Skeletal muscle cell (primary cell): ENCODE results near the gene PPARG.
"Not testable (repeated sequence)": the region's sequence is repeated elsewhere in the genome, so short reads cannot be mapped to it uniquely, and the experiment has no call there.

Experiments used
- DNase-seq: peaks from one replicate; pipeline ENCODE4 v3.0.0-alpha.2; 2010; ENCODE audit warnings: low read depth
- H3K4me3 ChIP-seq: 2 replicates; pipeline ENCODE4 v1.5.1; 2011; ENCODE audit warnings: low read depth, mild to moderate bottlenecking, control low read depth, low read length, moderate library complexity

The PPARG gene

DNA sequence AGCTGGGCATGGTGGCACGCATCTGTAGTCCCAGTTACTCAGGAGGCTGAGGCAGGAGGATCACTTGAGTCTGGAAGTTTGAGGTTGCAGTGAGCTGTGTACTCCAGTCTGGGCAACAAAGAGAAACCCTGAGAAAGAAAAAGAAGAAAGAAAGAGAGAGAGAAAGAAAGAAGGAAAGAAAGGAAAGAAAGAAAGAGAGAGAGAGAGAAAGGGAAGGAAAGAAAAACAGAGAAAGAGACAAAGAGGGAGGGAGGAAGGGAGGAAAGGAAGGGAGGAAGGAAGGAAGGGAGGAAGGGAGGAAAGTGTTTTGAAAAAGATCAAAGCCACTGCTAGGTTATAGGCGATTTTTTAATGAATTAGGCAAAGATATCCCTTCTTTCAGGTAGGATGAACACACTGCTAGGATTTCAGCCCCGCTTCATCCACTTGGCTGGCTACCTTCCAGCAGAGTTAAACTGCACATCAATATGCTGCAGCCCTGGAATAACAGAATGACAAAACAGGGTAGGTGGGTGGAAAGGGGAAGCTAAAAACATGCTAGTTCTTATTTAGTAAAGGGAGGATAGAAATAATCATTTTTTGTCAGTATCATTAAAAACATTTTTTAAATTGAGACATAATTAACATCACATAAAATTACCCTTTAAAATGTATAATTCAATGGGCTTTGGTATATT lies 12.8 kb upstream of the PPARG start:
- no peak overlapping the region for H3K4me3 ChIP-seq
- DNase-seq: no peak

DNA sequence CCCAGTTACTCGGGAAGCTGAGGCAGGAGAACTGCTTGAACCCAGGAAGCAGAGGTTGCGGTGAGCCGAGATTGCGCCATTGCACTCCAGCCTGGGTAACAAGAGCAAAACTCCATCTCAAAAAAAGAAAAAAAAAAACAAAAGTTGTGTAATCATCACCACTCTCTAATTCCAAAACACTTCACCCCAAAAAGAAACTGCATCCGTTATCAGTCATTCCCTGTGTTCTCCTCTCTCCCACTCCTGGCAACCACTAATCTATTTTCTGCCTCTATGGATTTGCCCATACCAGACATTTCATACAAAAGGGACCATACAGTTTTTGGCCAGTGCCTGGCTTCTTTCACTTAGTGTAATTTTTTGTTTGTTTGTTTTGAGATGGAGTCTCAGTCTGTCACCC lies 12.0 kb upstream of the PPARG start:
- DNase-seq, H3K4me3 ChIP-seq: not testable (repeated sequence)

DNA sequence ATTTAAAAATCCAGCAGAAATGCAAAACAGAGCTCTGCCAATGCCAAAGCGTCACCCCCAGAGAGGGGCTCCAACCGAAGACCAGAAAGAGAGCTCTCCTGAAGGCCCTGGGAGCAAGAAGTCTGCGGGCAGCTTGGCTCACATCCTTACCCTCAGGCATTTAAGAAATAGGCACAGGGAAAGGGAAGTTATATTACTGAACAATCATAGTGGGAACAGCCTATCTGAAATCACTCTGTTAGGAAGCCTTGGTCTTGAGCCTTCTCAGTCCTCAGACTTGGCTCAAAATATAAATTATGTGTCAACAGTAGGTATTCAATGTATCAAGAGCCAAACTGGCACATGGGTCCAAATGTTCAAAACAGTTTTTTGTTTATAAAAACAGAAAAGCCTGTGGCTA lies 10.3 kb upstream of the PPARG start:
- DNase-seq: no peak

GRCh38 chr3:12279591-12280326 lies 9.1 kb upstream of the PPARG start:
- no peak overlapping the region for H3K4me3 ChIP-seq
- no peak for DNase-seq

More for the DNA sequence above, 10.3 kb upstream of the PPARG start:
- H3K4me3 ChIP-seq: no peak overlapping the region

- H3K4me3 ChIP-seq: no peak overlapping the region
- no peak for DNase-seq
Observed at GRCh38 chr3:12280357-12280806, 8.5 kb upstream of the PPARG start.

GRCh38 chr3:12284591-12284990 lies 4.3 kb upstream of the PPARG start:
- no peak overlapping the region for H3K4me3 ChIP-seq
- no peak for DNase-seq

DNA sequence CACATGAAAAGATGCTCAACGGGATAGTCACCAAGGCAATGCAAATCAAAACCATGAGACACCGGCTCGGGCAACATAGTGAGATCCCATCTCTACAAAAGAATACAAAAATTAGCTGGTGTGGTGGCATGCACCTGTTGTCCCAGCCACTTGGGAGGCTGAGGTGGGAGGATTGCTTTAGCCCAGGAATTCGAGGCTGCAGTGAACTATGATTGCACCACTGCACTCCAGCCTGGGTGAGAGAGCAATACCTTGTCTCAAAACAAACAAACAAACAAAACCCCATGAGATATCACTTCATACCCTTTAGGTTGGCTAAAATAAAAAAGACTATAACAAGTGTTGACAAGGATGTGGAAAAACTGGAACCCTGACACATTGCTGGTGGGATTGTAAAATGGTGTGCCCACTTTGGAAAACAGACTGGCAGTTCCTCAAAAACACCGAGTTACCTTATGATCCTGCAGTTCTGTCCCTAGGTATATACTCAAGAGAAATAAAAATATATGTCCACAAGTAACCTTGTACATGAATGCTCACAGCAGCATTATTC lies 3.8 kb upstream of the PPARG start:
- no peak overlapping the region for H3K4me3 ChIP-seq
- no peak for DNase-seq

DNA sequence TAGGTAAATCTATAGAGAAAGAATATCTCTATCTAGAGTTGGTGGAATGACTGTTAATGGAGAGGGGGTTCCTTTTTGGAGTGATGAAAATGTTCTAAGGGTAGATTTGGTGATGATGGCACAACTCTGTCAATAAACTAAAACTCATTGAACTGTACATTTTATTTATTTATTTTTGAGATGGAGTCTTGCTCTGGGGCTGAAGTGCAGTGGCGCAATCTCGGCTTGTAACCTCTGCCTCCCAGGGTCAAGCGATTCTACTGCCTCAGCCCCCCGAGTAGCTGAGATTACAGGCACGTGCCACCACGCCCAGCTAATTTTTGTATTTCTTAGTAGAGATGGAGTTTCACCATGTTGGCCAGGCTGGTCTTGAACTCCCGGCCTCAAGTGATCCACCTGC lies 3.1 kb upstream of the PPARG start:
- H3K4me3 ChIP-seq: not testable (repeated sequence)

DNA sequence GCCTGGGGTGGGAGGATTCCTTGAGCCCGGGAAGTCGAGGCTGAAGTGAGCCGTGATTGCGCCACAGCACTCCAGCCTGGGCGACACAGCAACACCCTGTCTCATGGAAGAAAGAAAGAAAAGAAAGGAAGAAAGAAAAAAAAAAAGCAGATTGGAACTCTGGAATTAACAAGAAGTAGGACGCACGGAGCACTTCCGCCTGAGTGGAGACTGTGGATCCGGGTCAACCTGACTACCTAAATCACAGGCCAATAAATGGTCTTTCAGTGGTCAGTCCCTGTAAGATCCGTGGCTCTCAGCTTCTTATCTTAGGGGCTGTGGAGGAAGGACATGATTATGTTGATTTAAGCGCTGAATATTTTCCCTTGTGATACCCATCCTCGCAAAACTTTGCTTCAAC lies 2.4 kb upstream of the PPARG start:
- DNase-seq: no peak
- H3K4me3 ChIP-seq: no peak overlapping the region

More for the DNA sequence above, 3.1 kb upstream of the PPARG start:
- DNase-seq: not testable (repeated sequence)

- DNase-seq: no peak
- peak overlapping the region; percentile 53 for H3K4me3 ChIP-seq
Observed at GRCh38 chr3:12286927-12287726, 1.7 kb upstream of the PPARG start.

DNA sequence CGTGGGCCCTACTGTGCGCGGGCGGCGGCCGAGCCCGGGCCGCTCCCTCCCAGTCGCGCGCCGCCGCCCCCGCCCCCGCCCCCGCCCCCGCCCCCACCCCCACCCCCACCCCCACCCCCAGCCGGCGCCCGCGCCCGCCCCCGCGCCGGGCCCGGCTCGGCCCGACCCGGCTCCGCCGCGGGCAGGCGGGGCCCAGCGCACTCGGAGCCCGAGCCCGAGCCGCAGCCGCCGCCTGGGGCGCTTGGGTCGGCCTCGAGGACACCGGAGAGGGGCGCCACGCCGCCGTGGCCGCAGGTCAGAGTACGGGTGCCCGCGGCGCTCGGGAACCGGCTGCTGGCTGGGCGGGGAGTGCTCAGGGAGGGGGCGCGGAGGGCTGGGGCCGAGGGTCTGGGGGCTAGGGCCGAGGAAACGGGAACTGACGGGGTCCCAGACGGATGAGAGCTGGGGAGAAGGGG lies 1.1 kb upstream of the PPARG start:
- DNase-seq: no peak
- H3K4me3 ChIP-seq: peak overlapping the region; percentile 81

GRCh38 chr3:12289524-12289923 lies 654 bp downstream of the PPARG start:
- H3K4me3 ChIP-seq: peak overlapping the region; percentile 81

DNA sequence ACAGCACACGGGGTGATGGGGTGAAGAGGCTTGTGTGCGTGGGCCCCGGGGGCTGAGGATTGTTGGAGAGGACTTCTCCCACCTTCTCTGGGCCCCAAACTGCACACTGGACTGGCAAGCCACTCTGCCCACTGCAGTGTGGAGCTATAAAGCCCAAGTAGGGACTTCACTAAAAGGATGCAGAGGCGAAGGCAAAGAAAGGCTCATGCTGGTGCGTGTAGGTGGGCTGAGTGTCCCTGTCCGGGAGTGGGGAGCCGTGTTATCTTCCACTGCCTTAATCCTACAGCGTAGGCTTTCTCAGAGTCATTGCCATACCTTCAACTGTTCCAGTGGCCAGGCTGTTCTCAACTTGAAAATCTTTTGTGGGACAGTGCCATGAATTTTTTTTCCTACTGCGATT lies 3.9 kb downstream of the PPARG start:
- no peak overlapping the region for H3K4me3 ChIP-seq
- no peak for DNase-seq

More at GRCh38 chr3:12289524-12289923, 654 bp downstream of the PPARG start:
- DNase-seq: no peak

DNA sequence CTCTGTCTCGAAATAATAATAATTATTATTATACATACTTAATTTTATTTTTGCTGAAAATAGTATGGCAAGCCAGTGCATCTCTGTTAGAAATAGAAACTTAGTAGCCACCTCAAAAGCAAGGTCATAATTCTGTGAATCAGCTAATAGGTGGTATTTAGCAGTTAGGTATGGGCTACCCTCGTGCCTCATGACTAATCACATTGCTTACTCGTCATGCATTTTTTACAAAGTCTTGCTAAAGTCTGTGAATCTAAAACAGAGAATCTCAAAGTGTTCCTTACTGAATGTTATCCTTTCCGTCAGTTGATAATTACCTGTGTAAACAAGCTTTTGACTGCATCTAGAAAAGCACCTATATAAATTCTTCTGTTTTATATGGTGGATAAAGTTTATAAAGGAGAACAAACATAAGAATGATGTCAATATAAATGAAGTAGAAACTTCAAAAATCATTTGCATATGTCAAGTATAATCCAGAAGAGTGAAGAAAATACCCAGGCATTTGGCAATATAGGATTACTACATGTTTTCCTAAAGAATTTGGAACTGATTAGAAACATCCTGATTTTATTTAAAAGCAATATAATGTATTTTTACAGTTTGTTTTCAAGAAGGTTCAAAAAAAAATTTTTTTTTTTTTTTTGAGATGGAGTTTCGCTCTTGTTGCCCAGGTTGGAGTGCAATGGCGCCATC lies 6.2 kb downstream of the PPARG start:
- no peak overlapping the region for H3K4me3 ChIP-seq
- peak; percentile 67 for DNase-seq

DNA sequence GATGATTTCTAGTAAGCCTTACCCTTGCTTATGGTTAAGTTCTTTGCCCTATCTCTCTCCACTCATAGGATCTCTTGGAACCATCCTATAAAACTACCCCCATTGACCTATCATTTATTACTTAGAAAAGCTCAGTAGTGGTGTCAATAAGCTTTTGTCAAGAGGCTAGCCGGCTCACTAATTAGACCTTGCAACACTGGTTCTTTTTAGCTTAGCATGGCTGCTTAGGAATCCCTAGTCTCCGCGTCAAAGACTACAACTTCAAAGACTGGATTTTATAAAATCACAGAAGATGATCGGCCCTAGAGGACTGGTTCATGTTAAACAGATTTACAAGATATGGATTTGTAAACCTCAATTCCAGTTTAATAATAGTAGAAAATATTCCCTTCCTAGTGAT lies 7.6 kb downstream of the PPARG start:
- H3K4me3 ChIP-seq: no peak overlapping the region
- DNase-seq: no peak

DNA sequence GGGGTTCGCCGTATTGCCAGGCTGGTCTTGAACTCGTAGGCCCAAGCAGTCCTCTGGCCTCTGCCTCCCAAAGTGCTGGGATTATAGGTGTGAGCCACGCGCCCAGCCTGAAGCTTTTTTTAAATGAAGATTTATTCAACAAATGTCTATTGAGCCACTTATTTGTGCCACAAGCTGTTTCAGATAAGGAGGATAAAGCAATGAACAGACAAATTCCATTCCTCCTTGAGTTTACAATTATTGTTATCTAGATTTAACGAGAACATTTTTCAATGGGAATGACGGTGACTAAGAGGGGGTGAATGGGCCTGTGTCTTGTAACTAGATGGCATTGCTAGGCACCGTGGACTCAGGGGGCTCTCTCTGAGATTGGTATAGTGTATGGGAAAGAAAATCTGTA lies 10.2 kb downstream of the PPARG start:
- no peak for DNase-seq
- no peak overlapping the region for H3K4me3 ChIP-seq

DNA sequence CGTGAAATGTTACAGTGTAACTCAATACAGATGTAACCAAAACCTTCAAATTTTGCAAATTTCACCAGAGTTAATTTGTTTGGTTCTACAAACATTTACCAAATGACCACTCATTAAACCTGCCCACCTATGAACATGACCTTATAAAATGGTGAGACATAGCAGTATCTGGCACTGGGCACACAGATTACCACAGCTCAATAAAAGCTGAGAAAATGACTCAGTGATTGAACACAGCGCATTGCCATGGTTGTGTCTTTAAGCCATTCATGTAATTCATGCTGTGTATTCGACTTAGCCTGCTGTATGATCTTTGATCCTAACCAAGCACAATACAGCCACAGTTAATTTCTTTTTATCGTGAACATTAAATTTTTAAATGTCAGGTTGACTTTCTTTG lies 11.3 kb downstream of the PPARG start:
- H3K4me3 ChIP-seq: no peak overlapping the region
- DNase-seq: no peak

GRCh38 chr3:12301031-12301430 lies 12.2 kb downstream of the PPARG start:
- no peak for DNase-seq
- H3K4me3 ChIP-seq: no peak overlapping the region

- no peak overlapping the region for H3K4me3 ChIP-seq
- DNase-seq: no peak
Observed at GRCh38 chr3:12301513-12301912, 12.6 kb downstream of the PPARG start.
